Muscle of back (tissue), 11 donors: Measurements from ENCODE around the gene TGFBRAP1. TPM values are rescaled to one million over a fixed set of nuclear protein-coding genes. Genes with fewer than 3 reads are reported as not detected.
"Not testable (repeated sequence)": the region's sequence is repeated elsewhere in the genome, so short reads cannot be mapped to it uniquely, and the experiment has no call there.

Experiments used
- DNase-seq, 3 donors: peaks; one replicate each; pipeline versions ENCODE4 v3.0.0 to v3.0.0-alpha.2; 2013
- polyA plus RNA-seq, 10 donors: library from polyadenylated mRNA; unstranded; fragments of 120-200 nt; gene quantifications; one replicate each; pipeline ENCODE4 v1.2.1, GENCODE V29; 2013; ENCODE audit not compliant: insufficient read length in 10 of 10

TGFBRAP1 gene
- polyA plus RNA-seq, 10 donors = 7.3 to 10.0 (median 9.4) TPM

GRCh38 chr2:105274046-105274445, 55.5 kb downstream of the TGFBRAP1 start:
- DNase-seq = peak in 2 of 3 donors; percentile 27 to 45

- DNase-seq = no peak
These were observed 57.4 kb downstream of the TGFBRAP1 start for GRCh38 chr2:105272176-105272575.

- no peak for DNase-seq
These were observed 58.0 kb downstream of the TGFBRAP1 start for GRCh38 chr2:105271393-105272045.

GRCh38 chr2:105269426-105269825, 60.1 kb downstream of the TGFBRAP1 start:
- no peak for DNase-seq

- DNase-seq = no peak
These were observed 66.9 kb downstream of the TGFBRAP1 start for GRCh38 chr2:105262651-105263091.

- DNase-seq = peak; percentile 23 to 83 (median 44)
These were observed 68.5 kb downstream of the TGFBRAP1 start for GRCh38 chr2:105261061-105261460.

- no peak for DNase-seq
These were observed 70.6 kb downstream of the TGFBRAP1 start for GRCh38 chr2:105258835-105259350.

- no peak for DNase-seq
These were observed 71.6 kb downstream of the TGFBRAP1 start for GRCh38 chr2:105257981-105258380.

- no peak for DNase-seq
These were observed 73.0 kb downstream of the TGFBRAP1 start for GRCh38 chr2:105256431-105257047.

- no peak for DNase-seq
These were observed 73.6 kb downstream of the TGFBRAP1 start for GRCh38 chr2:105255979-105256378.

- no peak for DNase-seq
These were observed 74.9 kb downstream of the TGFBRAP1 start for GRCh38 chr2:105254531-105255210.

GRCh38 chr2:105252271-105252670, 77.3 kb downstream of the TGFBRAP1 start:
- DNase-seq = no peak

- DNase-seq = not testable (repeated sequence)
These were observed 78.4 kb downstream of the TGFBRAP1 start for GRCh38 chr2:105251016-105251648.

- no peak for DNase-seq
These were observed 79.6 kb downstream of the TGFBRAP1 start for GRCh38 chr2:105249891-105250290.

- DNase-seq = no peak
These were observed 80.4 kb downstream of the TGFBRAP1 start for GRCh38 chr2:105249181-105249580.

GRCh38 chr2:105248316-105249070, 81.0 kb downstream of the TGFBRAP1 start:
- DNase-seq = no peak

- DNase-seq = no peak
These were observed 85.1 kb downstream of the TGFBRAP1 start for GRCh38 chr2:105244451-105244850.

- DNase-seq = no peak
These were observed 85.6 kb downstream of the TGFBRAP1 start for GRCh38 chr2:105243961-105244360.

- DNase-seq = no peak
These were observed 87.1 kb downstream of the TGFBRAP1 start for GRCh38 chr2:105242286-105242993.

- DNase-seq = no peak
These were observed 88.1 kb downstream of the TGFBRAP1 start, which contains the start of gene GPR45 for GRCh38 chr2:105241443-105241842. GPR45 (plus strand) TSS chr2:105241743; CDS start chr2:105241859, 116 bp downstream.

- peak in 1 of 3 donors; percentile 69 for DNase-seq
These were observed 89.6 kb downstream of the TGFBRAP1 start for GRCh38 chr2:105239924-105240323.
